Measurements from ENCODE around the gene CLCN4.

The CLCN4 gene

DNA sequence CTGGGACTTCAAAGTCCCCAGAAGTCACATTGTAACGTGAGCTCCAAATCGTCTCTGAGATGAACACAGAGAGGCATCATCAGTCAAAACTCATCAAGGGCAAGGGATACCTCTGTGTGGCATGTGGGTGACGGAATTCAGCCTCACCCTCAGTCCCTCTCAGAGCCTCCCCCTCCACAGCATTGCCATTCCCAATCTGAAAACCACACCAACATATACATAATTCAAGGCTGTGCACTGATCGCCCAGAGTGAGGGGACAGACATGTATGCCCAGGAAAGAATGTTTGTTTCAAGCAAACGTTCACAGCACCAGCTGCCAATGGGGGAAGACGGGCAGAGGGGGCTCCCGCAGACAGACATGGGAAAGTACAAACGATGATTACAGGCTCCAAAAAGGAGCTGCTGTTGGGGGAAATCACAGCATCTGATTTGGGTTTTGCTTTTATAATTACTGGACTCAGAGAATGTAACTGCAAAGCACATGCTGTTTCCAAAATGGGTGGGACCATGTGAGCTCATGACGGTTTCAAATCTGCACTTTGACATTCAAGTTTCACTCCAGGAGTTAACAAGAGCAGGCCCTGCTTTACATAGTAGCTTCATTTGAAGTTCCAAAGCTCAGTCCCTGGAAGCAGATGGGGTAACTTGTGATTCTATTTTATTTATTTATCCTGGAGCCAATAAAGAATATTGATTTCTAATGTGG, 88.3 kb downstream of the CLCN4 start:
- DNase-seq: no peak

GRCh38 chrX:10245886-10246285, 89.1 kb downstream of the CLCN4 start:
- DNase-seq: no peak

- DNase-seq: no peak
These were observed 89.5 kb downstream of the CLCN4 start for GRCh38 chrX:10246297-10246696.

DNA sequence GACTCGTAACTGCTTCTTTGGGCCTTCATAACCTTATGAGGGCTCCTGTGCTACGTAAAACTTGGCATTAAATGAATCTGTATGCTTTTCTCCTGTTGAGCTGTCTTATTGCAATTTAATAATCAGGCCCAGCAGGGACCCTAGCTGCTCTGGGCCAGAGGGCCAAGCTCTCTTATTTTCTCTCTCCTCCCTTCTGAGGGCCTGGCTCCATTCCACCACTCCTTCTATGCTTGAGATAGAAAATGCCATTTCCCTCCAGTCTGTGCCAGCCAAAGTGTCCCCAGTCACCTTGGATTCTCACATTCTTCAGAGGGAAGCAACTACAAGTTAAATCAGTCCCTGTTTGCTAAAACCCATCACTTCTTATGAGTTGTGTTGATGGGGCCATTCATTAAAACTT, 90.1 kb downstream of the CLCN4 start:
- no peak for DNase-seq

- DNase-seq: no peak
These were observed 98.0 kb downstream of the CLCN4 start for GRCh38 chrX:10254739-10255138.

DNA sequence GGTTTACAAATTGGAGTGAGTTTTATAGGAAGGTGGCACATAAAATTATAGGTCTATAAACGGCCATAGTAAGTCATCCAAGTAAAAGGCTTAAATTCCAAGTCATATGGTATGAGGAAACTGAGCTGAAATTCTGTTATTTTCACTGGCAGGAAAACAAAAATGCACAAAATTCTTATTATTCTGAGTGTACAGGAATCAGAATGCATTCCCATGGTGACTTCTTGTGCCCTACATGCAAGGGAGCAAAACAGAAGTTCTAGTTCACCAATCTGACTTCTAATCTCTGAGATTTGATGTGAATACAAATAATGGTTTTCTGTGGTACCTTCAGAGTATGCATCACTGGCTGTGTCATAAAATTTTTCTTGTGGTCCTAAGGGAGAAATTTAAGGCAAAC, 102.9 kb downstream of the CLCN4 start:
- no peak for DNase-seq

GRCh38 chrX:10265775-10266174, 109.0 kb downstream of the CLCN4 start:
- DNase-seq: no peak

DNA sequence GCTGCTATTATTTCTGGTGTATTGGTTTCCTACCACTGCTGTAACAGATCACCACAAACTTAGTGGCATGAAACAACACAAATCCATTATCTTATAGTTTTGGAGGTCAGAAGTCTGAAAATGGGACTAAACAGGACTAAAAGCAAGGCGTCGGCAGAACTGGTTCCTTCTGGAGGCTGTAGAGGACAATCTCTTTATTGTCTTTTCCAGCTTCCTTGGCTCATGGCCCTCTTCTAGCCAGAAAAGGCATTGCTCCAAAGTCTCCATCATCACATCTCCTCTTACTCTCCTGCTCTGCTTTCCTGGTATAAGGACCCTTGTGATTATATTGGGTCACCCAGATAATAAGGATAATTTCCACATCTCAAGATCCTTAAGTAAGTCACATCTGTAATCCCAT, 121.9 kb downstream of the CLCN4 start:
- no peak for DNase-seq

DNA sequence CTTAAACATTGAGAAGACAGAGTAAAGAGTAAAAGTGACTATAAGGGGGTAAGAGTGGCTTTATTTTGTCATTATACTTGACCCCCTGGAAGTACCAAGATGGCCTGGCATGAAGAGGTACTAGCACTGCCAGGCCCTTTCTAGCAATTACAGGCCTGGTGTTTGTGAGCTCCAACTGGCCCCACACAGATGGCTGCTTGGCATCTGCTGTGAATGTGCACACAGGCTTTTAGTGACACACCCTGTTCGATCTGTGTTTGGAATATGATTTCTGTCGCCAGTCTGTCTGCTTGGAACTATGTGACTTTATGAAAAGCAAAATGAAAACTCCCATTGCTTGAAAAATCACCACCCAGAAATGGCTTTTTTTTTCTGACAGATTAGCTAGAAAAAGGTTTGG, 123.3 kb downstream of the CLCN4 start:
- peak; percentile 20 for DNase-seq

DNA sequence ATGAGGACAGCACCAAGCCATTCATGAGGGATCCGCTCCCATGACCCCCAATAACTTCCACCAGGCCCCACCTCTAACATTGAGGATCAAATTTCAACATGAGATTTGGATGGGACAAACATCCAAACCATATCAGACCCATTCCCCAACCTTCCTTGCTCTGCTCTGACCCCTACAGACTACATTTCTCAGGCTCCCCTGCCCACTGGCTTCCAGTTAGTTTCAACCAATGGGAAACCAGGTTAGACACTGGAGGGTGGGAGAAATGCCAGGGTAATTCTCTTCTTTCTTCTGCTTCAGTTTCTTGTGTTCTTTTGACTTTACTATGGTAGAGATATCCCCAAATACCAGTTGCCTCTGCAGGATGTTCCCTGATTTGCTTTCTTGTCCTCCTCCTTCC, 125.7 kb downstream of the CLCN4 start:
- DNase-seq: no peak

GRCh38 chrX:10286195-10286594, 129.4 kb downstream of the CLCN4 start:
- DNase-seq: no peak
